Panc1 (cell line): Measurements from ENCODE around the gene SOBP. TPM values are rescaled to one million over a fixed set of nuclear protein-coding genes. Genes with fewer than 3 reads are reported as not detected.
"Not testable (repeated sequence)": the region's sequence is repeated elsewhere in the genome, so short reads cannot be mapped to it uniquely, and the experiment has no call there.

ENCODE experiments used
- ATAC-seq: fragments of 200-7000 bp; cut with Tn5 transposase; 2 replicates; pipeline ENCODE4 v1.9.1; 2020; ENCODE audit warnings: mild to moderate bottlenecking, moderate library complexity
- BruUV-seq: library from RNA; stranded (reverse); fragments of 400-500 nt; replicated peaks from 2 replicates; lab custom pipeline; 2021; lab: Mats Ljungman, UMichigan
- CTCF ChIA-PET: fragments of 300-600 bp; sonication (Branson Sonifier 250); formaldehyde crosslinking; loops from one replicate; lab custom pipeline; 2022; ENCODE audit warnings: antibody characterized with exemption; lab: Charles Lee
- POLR2A ChIA-PET: fragments of 300-600 bp; sonication (Branson Sonifier 250); formaldehyde crosslinking; loops from one replicate; lab custom pipeline; 2022; ENCODE audit warnings: antibody characterized with exemption; lab: Charles Lee
- DNase-seq: peaks from one replicate; pipeline ENCODE4 v3.0.0-alpha.2; 2010; ENCODE audit warnings: low read depth, low spot score
- H3K27ac ChIP-seq: 2 replicates; pipeline ENCODE4 v1.5.1; 2011; ENCODE audit warnings: mild to moderate bottlenecking, low read length, inconsistent platforms
- H3K27me3 ChIP-seq: fragments of 200-500 bp; sonication (Bioruptor generic); 2 replicates; pipeline ENCODE4 v1.6.0; 2014; ENCODE audit warnings: low read length, inconsistent platforms; ENCODE audit not compliant: control insufficient read depth, insufficient read depth
- H3K36me3 ChIP-seq: fragments of 200-500 bp; sonication (Bioruptor generic); 2 replicates; pipeline ENCODE4 v1.5.1; 2014; ENCODE audit warnings: inconsistent platforms, mild to moderate bottlenecking, low read length, moderate library complexity; ENCODE audit not compliant: control insufficient read depth, insufficient read depth
- H3K4me1 ChIP-seq: 2 replicates; pipeline ENCODE4 v1.5.1; 2011; ENCODE audit warnings: inconsistent platforms, mild to moderate bottlenecking, low read length, moderate library complexity; ENCODE audit not compliant: control insufficient read depth, insufficient read depth
- H3K4me3 ChIP-seq, 2 experiments: 2 replicates each; pipeline ENCODE4 v1.5.1; 2011 to 2012; ENCODE audit warnings: low read depth in 2 of 2, low read length in 2 of 2, mild to moderate bottlenecking in 2 of 2, inconsistent platforms in 1 of 2, moderate library complexity in 1 of 2
- H3K9me3 ChIP-seq: fragments of 200-500 bp; sonication (Bioruptor generic); 2 replicates; pipeline ENCODE4 v1.5.1; 2014; ENCODE audit warnings: low read depth, mild to moderate bottlenecking, inconsistent platforms, low read length, moderate library complexity; ENCODE audit not compliant: control insufficient read depth, insufficient read depth
- POLR2AphosphoS5 ChIP-seq: IDR thresholded peaks from 2 replicates; pipeline ENCODE4 v1.6.1; 2012; ENCODE audit warnings: mild to moderate bottlenecking, low read depth, low read length, moderate library complexity
- SIN3A ChIP-seq: IDR thresholded peaks from 2 replicates; pipeline ENCODE4 v1.6.1; 2012; ENCODE audit warnings: low read depth, mild to moderate bottlenecking, low read length, moderate library complexity, borderline replicate concordance; ENCODE audit not compliant: insufficient read depth
- TCF7L2 ChIP-seq: IDR thresholded peaks from 2 replicates; pipeline ENCODE4 v1.6.1; 2011; ENCODE audit warnings: mild to moderate bottlenecking, low read depth, low read length, inconsistent platforms
- in situ Hi-C: cut with HindIII; loops from 2 replicates; pipeline ENCODE4 v1.10.0; 2016; ENCODE audit warnings: low sequenced_read_pairs, low pct_unique_long_range_greater_than_20kb
- intact Hi-C: fragments of 100-400 bp; cut with micrococcal nuclease; formaldehyde crosslinking; loops from one replicate; pipeline ENCODE4 v1.10.0; 2022; ENCODE audit not compliant: unreplicated experiment
- total RNA-seq: library from RNA; stranded (reverse); gene quantifications from one replicate; pipeline ENCODE4 v1.2.1, GENCODE V29; 2021; ENCODE audit not compliant: unreplicated experiment
- TF ChIP-seq, protein P1 (sequence below): fragments of 450-650 bp; IDR thresholded peaks from 2 replicates; pipeline ENCODE4 v1.5.1; 2017; ENCODE audit warnings: mild to moderate bottlenecking
- TF ChIP-seq, protein P2 (sequence below), 2 experiments: IDR thresholded peaks; 2 replicates each; pipeline ENCODE4 v1.6.1; 2011 to 2012; ENCODE audit warnings: low read depth in 2 of 2, control low read depth in 1 of 2, low read length in 1 of 2, mild to moderate bottlenecking in 1 of 2, moderate library complexity in 1 of 2; ENCODE audit not compliant: insufficient read depth in 1 of 2

Gene SOBP
- total RNA-seq, 1 experiment from 2014 or later = 9.0 TPM

DNA sequence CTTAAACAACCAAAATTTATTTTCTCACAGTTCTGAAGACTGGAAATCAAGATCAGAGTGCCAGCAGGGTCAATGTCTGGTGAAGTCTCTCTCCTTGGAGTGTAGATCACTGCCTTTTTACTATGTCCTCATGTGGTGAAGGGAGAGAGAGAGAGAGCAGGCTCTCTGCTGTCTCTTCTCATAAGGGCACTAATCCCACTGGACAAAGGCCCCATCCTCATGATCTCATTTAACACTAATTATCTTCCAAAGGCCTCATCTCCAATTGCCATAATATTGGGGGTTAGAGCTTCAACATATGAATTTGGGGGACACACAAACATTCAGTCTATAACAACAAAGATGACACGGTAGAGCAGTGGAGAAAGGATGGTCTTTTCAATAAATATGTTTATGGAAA lies 27.4 kb downstream of the SOBP start:
- H3K4me1 ChIP-seq = no peaks in the 10 kb centered on the region
- H3K36me3 ChIP-seq = no peaks in the 10 kb centered on the region; the same call in 1 of the 2 replicates
- no TSS peak for BruUV-seq
- H3K9me3 ChIP-seq = no peaks in the 10 kb centered on the region
- intact Hi-C loops (no loop called here), in situ Hi-C loops (no loop called here)
- ChIA-PET CTCF (interaction anchor here (0.5 kb wide), 1 partner anchor 257 kb away, joined by 3 read pairs; no protein-coding TSS in a partner anchor), POLR2A (interaction anchor here (0.6 kb wide), 1 partner anchor 69 kb away, joined by 7 read pairs; no protein-coding TSS in a partner anchor)
- TF ChIP-seq SIN3A (no peak), POLR2AphosphoS5 (no peak), TCF7L2 (no peak)
- TF ChIP-seq, protein P1, sequence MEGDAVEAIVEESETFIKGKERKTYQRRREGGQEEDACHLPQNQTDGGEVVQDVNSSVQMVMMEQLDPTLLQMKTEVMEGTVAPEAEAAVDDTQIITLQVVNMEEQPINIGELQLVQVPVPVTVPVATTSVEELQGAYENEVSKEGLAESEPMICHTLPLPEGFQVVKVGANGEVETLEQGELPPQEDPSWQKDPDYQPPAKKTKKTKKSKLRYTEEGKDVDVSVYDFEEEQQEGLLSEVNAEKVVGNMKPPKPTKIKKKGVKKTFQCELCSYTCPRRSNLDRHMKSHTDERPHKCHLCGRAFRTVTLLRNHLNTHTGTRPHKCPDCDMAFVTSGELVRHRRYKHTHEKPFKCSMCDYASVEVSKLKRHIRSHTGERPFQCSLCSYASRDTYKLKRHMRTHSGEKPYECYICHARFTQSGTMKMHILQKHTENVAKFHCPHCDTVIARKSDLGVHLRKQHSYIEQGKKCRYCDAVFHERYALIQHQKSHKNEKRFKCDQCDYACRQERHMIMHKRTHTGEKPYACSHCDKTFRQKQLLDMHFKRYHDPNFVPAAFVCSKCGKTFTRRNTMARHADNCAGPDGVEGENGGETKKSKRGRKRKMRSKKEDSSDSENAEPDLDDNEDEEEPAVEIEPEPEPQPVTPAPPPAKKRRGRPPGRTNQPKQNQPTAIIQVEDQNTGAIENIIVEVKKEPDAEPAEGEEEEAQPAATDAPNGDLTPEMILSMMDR = no peak
- TF ChIP-seq, protein P2, sequence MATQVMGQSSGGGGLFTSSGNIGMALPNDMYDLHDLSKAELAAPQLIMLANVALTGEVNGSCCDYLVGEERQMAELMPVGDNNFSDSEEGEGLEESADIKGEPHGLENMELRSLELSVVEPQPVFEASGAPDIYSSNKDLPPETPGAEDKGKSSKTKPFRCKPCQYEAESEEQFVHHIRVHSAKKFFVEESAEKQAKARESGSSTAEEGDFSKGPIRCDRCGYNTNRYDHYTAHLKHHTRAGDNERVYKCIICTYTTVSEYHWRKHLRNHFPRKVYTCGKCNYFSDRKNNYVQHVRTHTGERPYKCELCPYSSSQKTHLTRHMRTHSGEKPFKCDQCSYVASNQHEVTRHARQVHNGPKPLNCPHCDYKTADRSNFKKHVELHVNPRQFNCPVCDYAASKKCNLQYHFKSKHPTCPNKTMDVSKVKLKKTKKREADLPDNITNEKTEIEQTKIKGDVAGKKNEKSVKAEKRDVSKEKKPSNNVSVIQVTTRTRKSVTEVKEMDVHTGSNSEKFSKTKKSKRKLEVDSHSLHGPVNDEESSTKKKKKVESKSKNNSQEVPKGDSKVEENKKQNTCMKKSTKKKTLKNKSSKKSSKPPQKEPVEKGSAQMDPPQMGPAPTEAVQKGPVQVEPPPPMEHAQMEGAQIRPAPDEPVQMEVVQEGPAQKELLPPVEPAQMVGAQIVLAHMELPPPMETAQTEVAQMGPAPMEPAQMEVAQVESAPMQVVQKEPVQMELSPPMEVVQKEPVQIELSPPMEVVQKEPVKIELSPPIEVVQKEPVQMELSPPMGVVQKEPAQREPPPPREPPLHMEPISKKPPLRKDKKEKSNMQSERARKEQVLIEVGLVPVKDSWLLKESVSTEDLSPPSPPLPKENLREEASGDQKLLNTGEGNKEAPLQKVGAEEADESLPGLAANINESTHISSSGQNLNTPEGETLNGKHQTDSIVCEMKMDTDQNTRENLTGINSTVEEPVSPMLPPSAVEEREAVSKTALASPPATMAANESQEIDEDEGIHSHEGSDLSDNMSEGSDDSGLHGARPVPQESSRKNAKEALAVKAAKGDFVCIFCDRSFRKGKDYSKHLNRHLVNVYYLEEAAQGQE (IDR thresholded peaks at IDR 0.05; ENCODE audit: insufficient read depth in 1 of 2, low read depth in 2 of 2, low read length in 1 of 2) = no peak
- H3K27me3 ChIP-seq = no peaks in the 10 kb centered on the region
- ATAC-seq = no peak
- H3K4me3 ChIP-seq = no peak overlapping the region
- no peak overlapping the region for H3K27ac ChIP-seq
- DNase-seq = no peak

DNA sequence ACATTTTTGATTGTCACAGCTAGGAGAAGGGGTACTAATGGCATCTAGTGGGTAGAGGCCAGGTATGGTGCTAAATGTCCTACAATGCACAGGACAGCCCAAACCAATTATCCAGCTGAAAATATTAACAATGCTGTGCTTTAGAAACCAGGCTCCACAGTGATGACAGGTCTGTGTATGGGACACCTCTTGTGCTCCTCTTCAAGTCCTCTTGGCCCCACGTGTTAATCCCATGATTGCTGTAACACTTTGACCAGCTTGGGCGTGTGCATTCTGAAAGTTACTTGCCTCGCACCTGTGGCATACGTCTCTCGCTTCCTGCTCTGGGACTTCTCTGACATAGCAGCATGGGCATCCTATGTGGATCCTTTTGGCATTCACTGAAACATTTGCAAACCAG lies 29.3 kb downstream of the SOBP start:
- CTCF ChIA-PET = interaction anchor here (0.7 kb wide), 1 partner anchor 70 kb away, joined by 8 read pairs; no protein-coding TSS in a partner anchor
- H3K4me3 ChIP-seq, H3K36me3 ChIP-seq, intact Hi-C loops, ATAC-seq, BruUV-seq, H3K27ac ChIP-seq, H3K9me3 ChIP-seq, DNase-seq, POLR2A ChIA-PET, H3K27me3 ChIP-seq, in situ Hi-C loops, H3K4me1 ChIP-seq: not testable (repeated sequence)

GRCh38 chr6:107520706-107521105 lies 30.8 kb downstream of the SOBP start:
- BruUV-seq, H3K4me1 ChIP-seq, H3K27me3 ChIP-seq, in situ Hi-C loops, ATAC-seq, POLR2A ChIA-PET, H3K9me3 ChIP-seq, intact Hi-C loops, H3K36me3 ChIP-seq, H3K27ac ChIP-seq, H3K4me3 ChIP-seq, CTCF ChIA-PET, DNase-seq: not testable (repeated sequence)
